EL (cell line): ENCODE results near the gene DMXL1.
"Not testable (repeated sequence)": the region's sequence is repeated elsewhere in the genome, so short reads cannot be mapped to it uniquely, and the experiment has no call there.

Experiments
- DNase-seq: peaks from one replicate; pipeline ENCODE4 v3.0.0-alpha.2; 2016

DMXL1 gene

GRCh38 chr5:119217183-119217582 is 146.3 kb downstream of the DMXL1 start:
- no peak for DNase-seq

- peak; percentile 48 for DNase-seq
Measured at GRCh38 chr5:119218830-119219782, 148.2 kb downstream of the DMXL1 start.

- peak; percentile 23 for DNase-seq
Measured at GRCh38 chr5:119220576-119221197, 149.8 kb downstream of the DMXL1 start.

DNA sequence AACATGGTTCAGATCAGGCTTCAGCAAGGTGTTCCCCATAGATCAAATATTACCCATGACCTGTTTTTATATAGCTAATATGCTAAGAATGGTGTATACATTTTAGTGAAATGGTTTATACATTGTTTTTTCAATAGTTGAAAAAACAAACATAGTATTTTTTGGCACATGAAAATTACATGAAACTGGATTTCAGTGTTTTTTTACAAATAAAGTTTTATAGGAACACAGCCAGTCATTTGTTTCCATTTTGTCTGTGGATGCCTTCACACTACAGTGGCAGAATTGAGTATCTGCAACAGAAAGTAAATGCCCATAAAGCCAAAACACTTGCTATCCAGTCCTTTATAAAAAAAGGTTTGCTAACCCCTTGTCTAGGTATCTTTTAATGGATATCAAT is 150.4 kb downstream of the DMXL1 start:
- no peak for DNase-seq

GRCh38 chr5:119229950-119230349 is 159.1 kb downstream of the DMXL1 start:
- DNase-seq, result no peak

GRCh38 chr5:119238265-119239118 is 167.6 kb downstream of the DMXL1 start:
- DNase-seq, result no peak

- no peak for DNase-seq
Measured at GRCh38 chr5:119239119-119239417, 168.2 kb downstream of the DMXL1 start.

- DNase-seq, result not testable (repeated sequence)
Measured at GRCh38 chr5:119239826-119240225, 168.9 kb downstream of the DMXL1 start.

GRCh38 chr5:119243888-119244287 is 173.0 kb downstream of the DMXL1 start:
- DNase-seq, result no peak

DNA sequence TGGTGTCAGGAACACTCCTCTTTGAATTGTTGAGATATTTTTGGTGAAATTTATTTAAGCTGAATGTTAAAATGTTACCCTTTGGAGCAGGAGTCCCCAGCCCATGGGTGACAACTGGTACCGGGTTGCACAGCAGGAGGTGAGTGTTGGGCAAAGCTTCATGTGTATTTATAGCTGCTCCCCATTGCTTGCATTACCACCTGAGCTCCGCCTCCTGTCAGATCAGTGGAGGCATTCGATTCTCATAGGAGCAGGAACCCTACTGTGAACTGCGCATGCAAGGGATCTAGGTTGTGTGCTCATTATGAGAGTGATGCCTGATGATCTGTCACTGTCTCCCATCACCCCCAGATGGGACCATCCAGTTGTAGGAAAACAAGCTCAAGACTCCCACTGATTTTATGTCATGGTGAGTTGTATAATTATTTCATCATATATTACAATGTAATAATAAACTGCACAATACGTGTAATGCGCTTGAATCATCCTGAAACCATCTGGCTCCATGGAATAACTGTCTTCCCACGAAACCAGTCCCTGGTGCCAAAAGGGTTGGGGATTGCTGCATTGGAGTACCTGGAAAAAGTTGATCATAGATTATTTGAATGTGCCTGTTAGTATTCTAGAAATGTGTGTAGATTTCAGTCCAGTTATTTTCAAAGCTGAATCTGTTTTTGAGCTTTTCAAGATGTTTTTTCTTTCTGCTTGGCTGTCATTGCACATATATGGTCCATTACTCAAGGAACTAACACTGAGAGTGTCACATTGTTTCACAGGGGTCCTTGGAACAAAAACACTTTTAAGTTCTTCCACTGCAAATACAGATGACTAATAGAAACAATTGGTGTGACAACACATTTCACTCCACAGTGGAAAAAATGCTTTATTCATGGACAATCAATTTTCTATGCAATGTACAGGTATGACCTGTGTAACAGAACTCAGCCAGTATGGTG is 180.3 kb downstream of the DMXL1 start:
- DNase-seq, result no peak

GRCh38 chr5:119255571-119256356 is 184.9 kb downstream of the DMXL1 start:
- DNase-seq, result peak; percentile 29

GRCh38 chr5:119257613-119258012 is 186.7 kb downstream of the DMXL1 start:
- DNase-seq, result no peak

- no peak for DNase-seq
Measured at GRCh38 chr5:119263639-119264038, 192.8 kb downstream of the DMXL1 start.

- DNase-seq, result no peak
Measured at GRCh38 chr5:119264186-119264585, 193.3 kb downstream of the DMXL1 start.

DNA sequence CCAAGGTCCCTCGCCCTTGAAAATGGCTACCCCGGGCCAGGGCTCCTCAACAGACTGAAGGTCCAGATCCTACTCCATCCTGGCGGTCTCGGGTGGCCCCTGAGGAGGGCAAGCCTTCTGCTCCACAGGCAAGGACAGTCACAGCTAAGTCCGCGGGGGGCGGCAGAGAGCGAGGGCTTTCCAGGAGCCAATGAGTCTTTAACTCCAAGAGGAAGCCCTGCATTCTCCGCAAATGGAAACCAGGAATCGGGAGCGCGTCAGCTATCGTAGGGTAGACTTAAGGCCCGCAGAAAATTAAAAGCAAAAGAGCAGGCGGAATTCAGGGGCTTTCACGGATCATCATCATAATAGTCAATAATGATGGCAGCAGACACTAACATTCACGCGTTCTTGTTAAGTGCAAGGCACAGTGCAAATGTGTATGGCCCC is 197.1 kb downstream of the DMXL1 start:
- DNase-seq, result peak; percentile 95

DNA sequence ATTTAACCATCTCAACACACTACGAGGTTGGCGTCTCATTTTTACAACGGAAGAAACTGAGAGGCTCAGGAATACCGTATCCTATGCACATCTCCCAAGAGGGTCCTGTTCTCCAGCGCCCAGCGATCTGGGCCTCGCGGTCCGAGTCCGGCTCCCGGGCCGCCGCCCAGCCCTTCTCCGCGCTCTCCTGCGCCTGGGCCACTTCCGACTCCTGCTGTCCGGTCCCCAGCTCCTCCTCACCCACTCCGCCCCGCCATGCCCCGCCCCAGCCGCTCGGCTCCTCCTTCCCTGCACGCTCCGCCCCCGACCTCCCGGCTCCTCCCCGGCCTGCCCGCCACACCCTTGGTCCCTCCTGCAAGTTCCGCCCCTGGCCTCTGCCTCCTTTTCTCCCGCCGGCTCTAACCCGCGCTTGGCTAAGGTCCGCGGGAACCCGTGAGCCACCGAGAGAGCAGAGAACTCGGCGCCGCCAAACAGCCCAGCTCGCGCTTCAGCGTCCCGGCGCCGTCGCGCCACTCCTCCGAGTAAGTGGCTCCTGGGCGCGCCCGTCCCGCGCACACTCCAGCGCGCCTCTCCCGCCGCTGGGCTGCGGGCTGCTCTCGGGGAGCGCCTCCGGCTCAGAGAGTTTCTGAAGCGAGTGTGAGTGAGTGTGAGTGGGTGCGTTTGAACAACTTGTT is 197.6 kb downstream of the DMXL1 start:
- DNase-seq, result peak; percentile 94

DNA sequence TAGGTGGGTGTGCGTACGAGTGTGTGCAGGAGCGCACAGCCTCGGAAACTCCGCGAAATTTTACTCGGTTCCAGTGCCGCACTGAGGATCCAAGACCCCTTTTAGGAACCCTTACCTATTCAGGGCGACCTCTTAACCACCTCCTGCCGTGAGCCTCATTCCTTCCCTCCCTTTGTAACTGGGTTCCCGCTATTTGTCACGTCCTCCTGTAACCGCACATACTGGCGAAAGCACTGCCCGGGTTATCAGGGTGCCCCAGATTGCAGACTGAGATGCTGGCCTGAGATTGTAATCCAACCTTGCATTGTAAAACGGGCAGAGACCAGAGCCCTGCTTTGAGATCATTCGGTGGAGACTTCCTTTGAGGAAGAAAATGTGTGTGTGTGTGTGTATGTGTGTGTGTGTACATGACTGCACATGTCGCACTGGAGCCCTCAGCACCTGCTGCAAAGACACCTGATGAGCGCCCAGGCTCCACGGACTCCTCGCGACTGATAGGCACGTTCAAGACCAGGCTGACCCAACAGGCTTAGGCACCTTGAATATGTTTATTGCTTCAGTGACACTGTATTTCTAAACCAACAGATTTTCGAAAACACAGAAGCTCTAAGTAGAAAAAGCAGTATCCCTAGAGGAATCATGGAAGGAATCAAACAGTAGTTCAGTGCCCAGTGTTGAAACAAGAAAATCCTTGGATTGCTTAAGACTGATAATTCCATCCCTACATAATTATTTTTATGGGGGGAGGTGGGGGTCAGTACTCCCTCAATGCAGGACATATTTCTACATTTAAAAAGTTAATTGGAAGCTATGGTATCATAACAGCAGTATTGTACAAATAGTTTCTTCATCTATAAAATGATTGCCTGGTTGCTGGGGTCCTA is 198.4 kb downstream of the DMXL1 start:
- DNase-seq, result peak; percentile 41

GRCh38 chr5:119270121-119270565 is 199.3 kb downstream of the DMXL1 start:
- no peak for DNase-seq

GRCh38 chr5:119270960-119271757 is 200.3 kb downstream of the DMXL1 start:
- no peak for DNase-seq
